HAP-1 (cell line): ENCODE results near the gene SCAMP3.
"Not testable (repeated sequence)": the region's sequence is repeated elsewhere in the genome, so short reads cannot be mapped to it uniquely, and the experiment has no call there.

ENCODE experiments used
- DNase-seq, 2 experiments: peaks; one replicate each; pipeline ENCODE4 v3.0.0-alpha.2; 2016 to 2020; ENCODE audit warnings: low spot score in 2 of 2
- H3K27me3 ChIP-seq: fragments of 250-450 bp; sonication (Bioruptor Pico); 2 replicates; pipeline ENCODE4 v1.5.1; 2020; ENCODE audit warnings: low read depth, mild to moderate bottlenecking, moderate library complexity
- H3K36me3 ChIP-seq: fragments of 250-450 bp; sonication (Bioruptor Pico); replicated peaks from 2 replicates; pipeline ENCODE4 v1.5.1; 2020; ENCODE audit warnings: mild to moderate bottlenecking
- H3K4me1 ChIP-seq: fragments of 250-450 bp; sonication (Bioruptor Pico); 2 replicates; pipeline ENCODE4 v1.5.1; 2020; ENCODE audit warnings: mild to moderate bottlenecking
- H3K4me3 ChIP-seq: fragments of 250-450 bp; sonication (Bioruptor Pico); 2 replicates; pipeline ENCODE4 v1.5.1; 2020; ENCODE audit warnings: mild to moderate bottlenecking, moderate library complexity
- H3K9me3 ChIP-seq: fragments of 250-450 bp; sonication (Bioruptor Pico); 2 replicates; pipeline ENCODE4 v1.5.1; 2020; ENCODE audit warnings: mild to moderate bottlenecking, moderate library complexity
- in situ Hi-C: fragments of 300-500 bp; cut with MboI; formaldehyde crosslinking; loops from 3 replicates; pipeline ENCODE4 v1.14.3; 2020; ENCODE audit warnings: low sequenced_read_pairs, inconsistent platforms, mixed read lengths

SCAMP3 gene

GRCh38 chr1:155255243-155256007 is 6.7 kb downstream of the SCAMP3 start, which contains the start of gene ENTREP3:
ENTREP3 (minus strand) TSS chr1:155255483; CDS start chr1:155254877, 606 bp downstream.
- H3K9me3 ChIP-seq: no peaks in the 10 kb centered on the region
- no peaks in the 10 kb centered on the region for H3K27me3 ChIP-seq
- H3K36me3 ChIP-seq: peaks cover 30% of the 10 kb centered on the region
- DNase-seq: peak; percentile 84 to 95
- peaks cover 21% of the 10 kb centered on the region for H3K4me1 ChIP-seq
- in situ Hi-C loops: no loop called here
- peak within 1 kb of the TSS; percentile 67 for H3K4me3 ChIP-seq

GRCh38 chr1:155254714-155255242 is 7.4 kb downstream of the SCAMP3 start:
- DNase-seq: peak in 1 of 2 experiments; percentile 28
- Histone ChIP-seq H3K27me3 (no peaks in the 10 kb centered on the region), H3K4me1 (peaks cover 21% of the 10 kb centered on the region)

GRCh38 chr1:155254228-155254713 is 7.9 kb downstream of the SCAMP3 start:
- DNase-seq: no peak
- Histone ChIP-seq H3K36me3 (peaks cover 29% of the 10 kb centered on the region), H3K4me1 (peaks cover 21% of the 10 kb centered on the region), H3K4me3 (peak overlapping the region; percentile 67), H3K9me3 (no peaks in the 10 kb centered on the region), H3K27me3 (no peaks in the 10 kb centered on the region)
- in situ Hi-C loops: no loop called here

More at GRCh38 chr1:155254714-155255242, 7.4 kb downstream of the SCAMP3 start:
- in situ Hi-C loops: no loop called here
- Histone ChIP-seq H3K9me3 (no peaks in the 10 kb centered on the region), H3K36me3 (peaks cover 28% of the 10 kb centered on the region), H3K4me3 (peak overlapping the region; percentile 67)

- Histone ChIP-seq H3K9me3 (no peaks in the 10 kb centered on the region), H3K4me3 (peak overlapping the region; percentile 67), H3K4me1 (peaks cover 21% of the 10 kb centered on the region), H3K36me3 (peaks cover 34% of the 10 kb centered on the region), H3K27me3 (no peaks in the 10 kb centered on the region)
- peak in 1 of 2 experiments; percentile 7 for DNase-seq
- in situ Hi-C loops: no loop called here
Measured at GRCh38 chr1:155253797-155254196, 8.4 kb downstream of the SCAMP3 start.

GRCh38 chr1:155253208-155253607 is 9.0 kb downstream of the SCAMP3 start:
- Histone ChIP-seq H3K36me3 (peaks cover 35% of the 10 kb centered on the region), H3K9me3 (no peaks in the 10 kb centered on the region), H3K27me3 (no peaks in the 10 kb centered on the region), H3K4me1 (peaks cover 21% of the 10 kb centered on the region), H3K4me3 (peak overlapping the region; percentile 67)
- in situ Hi-C loops: no loop called here
- peak; percentile 20 to 33 for DNase-seq

- Histone ChIP-seq H3K9me3 (no peaks in the 10 kb centered on the region), H3K4me1 (peaks cover 21% of the 10 kb centered on the region), H3K4me3 (no peak overlapping the region), H3K27me3 (no peaks in the 10 kb centered on the region), H3K36me3 (peaks cover 44% of the 10 kb centered on the region)
- in situ Hi-C loops: no loop called here
- DNase-seq: no peak
Measured at GRCh38 chr1:155251566-155251965, 10.6 kb downstream of the SCAMP3 start.

GRCh38 chr1:155250633-155251449 is 11.3 kb downstream of the SCAMP3 start:
- peaks cover 37% of the 10 kb centered on the region for H3K36me3 ChIP-seq
- H3K4me3 ChIP-seq: no peak overlapping the region
- peak; percentile 93 to 98 for DNase-seq
- no peaks in the 10 kb centered on the region for H3K27me3 ChIP-seq
- H3K4me1 ChIP-seq: peaks cover 20% of the 10 kb centered on the region
- no peaks in the 10 kb centered on the region for H3K9me3 ChIP-seq
- in situ Hi-C loops: no loop called here

- no peak overlapping the region for H3K4me3 ChIP-seq
- peaks cover 16% of the 10 kb centered on the region for H3K4me1 ChIP-seq
Measured at GRCh38 chr1:155250246-155250632, 11.9 kb downstream of the SCAMP3 start.

GRCh38 chr1:155247667-155248553 is 14.2 kb downstream of the SCAMP3 start:
- Histone ChIP-seq H3K4me3 (no peak overlapping the region), H3K27me3 (no peaks in the 10 kb centered on the region), H3K4me1 (peaks cover 13% of the 10 kb centered on the region), H3K36me3 (peaks cover 32% of the 10 kb centered on the region), H3K9me3 (no peaks in the 10 kb centered on the region)
- DNase-seq: no peak
- in situ Hi-C loops: no loop called here

More at GRCh38 chr1:155250246-155250632, 11.9 kb downstream of the SCAMP3 start:
- in situ Hi-C loops: no loop called here
- no peak for DNase-seq
- Histone ChIP-seq H3K9me3 (no peaks in the 10 kb centered on the region), H3K27me3 (no peaks in the 10 kb centered on the region), H3K36me3 (peaks cover 37% of the 10 kb centered on the region)

- H3K4me1 ChIP-seq: peaks cover 18% of the 10 kb centered on the region
- H3K9me3 ChIP-seq, in situ Hi-C loops, DNase-seq, H3K4me3 ChIP-seq, H3K27me3 ChIP-seq: not testable (repeated sequence)
- peaks cover 31% of the 10 kb centered on the region for H3K36me3 ChIP-seq
Measured at GRCh38 chr1:155246796-155247195, 15.4 kb downstream of the SCAMP3 start.

GRCh38 chr1:155245163-155245524 is 17.0 kb downstream of the SCAMP3 start:
- DNase-seq: no peak
- Histone ChIP-seq H3K36me3 (peaks cover 24% of the 10 kb centered on the region), H3K9me3 (no peaks in the 10 kb centered on the region), H3K27me3 (no peaks in the 10 kb centered on the region), H3K4me1 (peaks cover 21% of the 10 kb centered on the region), H3K4me3 (peak overlapping the region; percentile 17)
- in situ Hi-C loops: no loop called here

GRCh38 chr1:155244368-155245162 is 17.6 kb downstream of the SCAMP3 start:
- Histone ChIP-seq H3K4me1 (peaks cover 21% of the 10 kb centered on the region), H3K27me3 (no peaks in the 10 kb centered on the region), H3K36me3 (peaks cover 21% of the 10 kb centered on the region), H3K9me3 (no peaks in the 10 kb centered on the region), H3K4me3 (peak overlapping the region; percentile 42)
- peak; percentile 99 for DNase-seq
- in situ Hi-C loops: no loop called here
